Hematopoietic multipotent progenitor cell treated with erythropoietin and hydrocortisone succinate and interleukin-3 and kit ligand, for 6 days (in vitro differentiated cells): ENCODE data around the gene ZNF624.

Experiments used
- DNase-seq: peaks from one replicate; pipeline ENCODE4 v3.0.0-alpha.2; 2015

The ZNF624 gene

GRCh38 chr17:16589097-16589969 is 64.3 kb downstream of the ZNF624 start:
- peak; percentile 92 for DNase-seq

GRCh38 chr17:16585796-16586195 is 67.9 kb downstream of the ZNF624 start:
- DNase-seq, result no peak

GRCh38 chr17:16584273-16584995 is 69.2 kb downstream of the ZNF624 start:
- peak; percentile 86 for DNase-seq

GRCh38 chr17:16583781-16584180 is 69.9 kb downstream of the ZNF624 start:
- DNase-seq, result no peak

- no peak for DNase-seq
Observed at GRCh38 chr17:16573466-16573865, 80.2 kb downstream of the ZNF624 start.
